HUES48 (cell line): ENCODE data around the gene PTPRD.
A peak's percentile ranks its signal among the peaks of the same experiment; 100 is the strongest.

Source experiments
- H3K27ac ChIP-seq: one replicate; pipeline ENCODE4 v1.7.0; 2013; ENCODE audit warnings: low read depth, low read length, inconsistent platforms
- H3K27me3 ChIP-seq: 2 replicates; pipeline ENCODE4 v1.6.1; 2013; ENCODE audit warnings: mild to moderate bottlenecking, low read length; ENCODE audit not compliant: control insufficient read depth, insufficient read depth
- H3K36me3 ChIP-seq: 2 replicates; pipeline ENCODE4 v1.6.1; 2013; ENCODE audit warnings: low read length; ENCODE audit not compliant: control insufficient read depth, insufficient read depth
- H3K4me1 ChIP-seq: 2 replicates; pipeline ENCODE4 v1.6.1; 2013; ENCODE audit warnings: mild to moderate bottlenecking, low read length; ENCODE audit not compliant: control insufficient read depth, insufficient read depth
- H3K4me3 ChIP-seq: 2 replicates; pipeline ENCODE4 v1.5.1; 2013; ENCODE audit warnings: mild to moderate bottlenecking, low read depth, low read length
- H3K9ac ChIP-seq: 2 replicates; pipeline ENCODE4 v1.6.1; 2013; ENCODE audit warnings: mild to moderate bottlenecking, low read depth, low read length, moderate library complexity
- H3K9me3 ChIP-seq: 2 replicates; pipeline ENCODE4 v1.6.1; 2013; ENCODE audit warnings: low read length; ENCODE audit not compliant: control insufficient read depth, insufficient read depth

PTPRD gene

DNA sequence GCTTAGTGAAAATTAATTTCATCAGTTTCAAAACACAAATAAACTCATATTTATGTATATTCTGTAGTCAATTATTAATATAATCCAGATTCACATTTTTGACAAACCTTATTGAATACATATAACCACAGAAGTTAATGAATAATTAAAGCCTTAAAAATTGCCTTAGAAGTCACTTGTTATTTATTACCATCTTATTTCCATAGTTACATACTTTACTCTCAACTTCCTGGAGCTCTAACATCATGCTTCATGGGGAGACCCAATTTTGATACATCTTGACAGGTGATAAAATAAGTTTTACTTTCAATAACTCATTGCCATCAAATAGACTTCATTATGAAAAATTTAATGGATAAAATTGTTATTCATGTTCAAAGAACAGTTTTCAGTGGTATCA, 1038.7 kb downstream of the PTPRD start:
- Histone ChIP-seq H3K9me3 (no peaks in the 10 kb centered on the region), H3K9ac (no peak overlapping the region), H3K36me3 (no peaks in the 10 kb centered on the region), H3K4me3 (no peak overlapping the region), H3K27me3 (no peaks in the 10 kb centered on the region), H3K4me1 (no peaks in the 10 kb centered on the region), H3K27ac (no peak overlapping the region)

DNA sequence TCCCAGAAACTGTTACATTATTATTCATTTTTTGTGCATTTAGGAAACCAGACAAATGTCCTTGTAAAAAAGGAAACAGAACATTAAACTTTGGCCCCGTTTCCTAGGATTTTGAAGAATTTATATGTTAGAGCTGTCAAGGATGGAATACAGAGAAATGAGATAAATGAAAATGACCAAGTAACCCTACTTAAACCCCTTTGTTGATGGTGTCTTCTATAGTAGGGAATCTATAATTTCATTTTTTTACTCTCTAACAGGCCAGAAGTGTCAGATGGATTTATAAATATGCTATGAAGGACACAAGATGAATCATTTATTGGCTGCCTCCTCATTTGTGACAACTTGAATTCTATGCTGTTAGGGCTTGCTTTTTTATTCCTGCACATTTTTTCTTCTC, 1047.1 kb downstream of the PTPRD start:
- Histone ChIP-seq H3K27ac (no peak overlapping the region), H3K9ac (no peak overlapping the region), H3K36me3 (no peaks in the 10 kb centered on the region), H3K4me3 (no peak overlapping the region), H3K27me3 (no peaks in the 10 kb centered on the region), H3K9me3 (no peaks in the 10 kb centered on the region), H3K4me1 (peaks cover 4% of the 10 kb centered on the region; the same call in 1 of the 2 replicates)

DNA sequence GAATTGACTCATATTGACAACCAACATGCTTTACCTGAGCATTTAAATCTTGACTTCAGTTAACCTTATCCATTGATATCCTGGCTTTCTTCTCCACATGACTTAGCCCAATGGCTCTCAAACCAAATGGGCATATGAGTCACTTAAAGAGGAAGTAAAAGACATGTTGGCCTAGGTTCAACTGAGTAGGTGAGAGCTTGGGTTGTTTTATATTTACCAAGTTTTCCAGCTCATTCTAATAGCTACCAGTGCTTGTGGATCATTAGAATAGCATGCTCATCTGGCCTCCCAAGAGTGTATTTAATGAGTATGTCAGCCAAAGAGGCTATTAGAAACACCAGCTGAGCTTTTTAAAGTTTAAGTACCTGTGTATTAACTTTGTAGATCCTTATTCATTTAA, 1049.0 kb downstream of the PTPRD start:
- no peaks in the 10 kb centered on the region for H3K27me3 ChIP-seq
- peaks cover 4% of the 10 kb centered on the region; the same call in 1 of the 2 replicates for H3K4me1 ChIP-seq
- no peaks in the 10 kb centered on the region for H3K36me3 ChIP-seq
- H3K9me3 ChIP-seq: no peaks in the 10 kb centered on the region
- H3K9ac ChIP-seq: no peak overlapping the region
- H3K27ac ChIP-seq: no peak overlapping the region
- no peak overlapping the region for H3K4me3 ChIP-seq

DNA sequence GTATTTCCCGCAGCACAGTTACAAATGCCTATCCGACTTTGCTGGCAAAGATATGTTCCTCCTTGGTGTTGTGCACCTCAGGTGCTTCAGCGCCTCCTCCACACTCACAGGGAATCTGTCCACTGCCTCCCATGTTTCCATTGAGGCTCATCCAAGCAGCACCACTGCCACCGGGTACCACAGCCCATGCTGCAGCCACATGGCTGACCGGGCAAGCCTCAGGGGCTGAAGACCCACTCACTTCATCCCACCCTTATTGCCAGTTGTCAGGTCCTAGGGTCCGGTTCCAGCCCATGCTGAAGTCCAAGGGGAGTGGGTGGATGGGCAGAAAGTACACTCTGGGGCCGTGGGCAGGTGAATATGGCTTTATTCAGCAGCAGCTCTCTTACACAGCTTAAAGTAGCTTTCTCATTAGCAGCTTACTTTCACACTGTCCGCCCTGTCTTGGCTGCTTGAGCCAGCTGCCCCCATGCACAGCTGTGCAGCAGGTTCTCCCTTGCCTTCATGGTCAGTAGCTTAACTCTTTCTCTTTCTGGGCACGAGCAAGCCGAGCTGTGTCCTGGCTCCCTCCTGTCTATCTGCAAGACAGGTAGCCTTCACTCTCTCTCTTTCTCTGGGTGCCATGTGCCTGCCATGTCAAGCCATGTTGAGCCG, 1052.3 kb downstream of the PTPRD start:
- peaks cover 26% of the 10 kb centered on the region for H3K4me1 ChIP-seq
- no peak overlapping the region for H3K27ac ChIP-seq
- H3K9ac ChIP-seq: no peak overlapping the region
- H3K4me3 ChIP-seq: no peak overlapping the region
- no peaks in the 10 kb centered on the region for H3K9me3 ChIP-seq
- no peaks in the 10 kb centered on the region for H3K27me3 ChIP-seq
- H3K36me3 ChIP-seq: no peaks in the 10 kb centered on the region

DNA sequence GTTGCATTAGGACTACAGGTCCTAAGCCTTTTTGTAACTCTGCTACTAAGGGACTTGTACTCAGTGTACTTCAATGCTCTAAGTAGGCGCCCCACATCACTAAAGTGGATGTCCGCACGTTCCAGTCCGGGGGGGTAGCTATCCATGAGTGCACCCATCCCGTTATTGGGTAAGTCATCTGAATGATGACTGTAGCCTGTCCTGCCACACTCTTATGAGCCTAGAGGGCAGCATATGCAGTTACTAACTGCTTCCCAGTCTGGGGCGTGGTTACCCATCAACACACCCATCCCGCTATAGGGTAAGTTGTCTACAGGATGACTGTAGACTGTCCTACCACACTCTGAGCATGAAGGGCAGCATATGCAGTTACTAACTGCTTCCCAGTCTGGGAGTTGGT, 1053.9 kb downstream of the PTPRD start:
- no peaks in the 10 kb centered on the region for H3K27me3 ChIP-seq
- H3K36me3 ChIP-seq: no peaks in the 10 kb centered on the region
- no peak overlapping the region for H3K4me3 ChIP-seq
- no peaks in the 10 kb centered on the region for H3K9me3 ChIP-seq
- H3K4me1 ChIP-seq: peaks cover 24% of the 10 kb centered on the region
- H3K27ac ChIP-seq: no peak overlapping the region
- no peak overlapping the region for H3K9ac ChIP-seq

DNA sequence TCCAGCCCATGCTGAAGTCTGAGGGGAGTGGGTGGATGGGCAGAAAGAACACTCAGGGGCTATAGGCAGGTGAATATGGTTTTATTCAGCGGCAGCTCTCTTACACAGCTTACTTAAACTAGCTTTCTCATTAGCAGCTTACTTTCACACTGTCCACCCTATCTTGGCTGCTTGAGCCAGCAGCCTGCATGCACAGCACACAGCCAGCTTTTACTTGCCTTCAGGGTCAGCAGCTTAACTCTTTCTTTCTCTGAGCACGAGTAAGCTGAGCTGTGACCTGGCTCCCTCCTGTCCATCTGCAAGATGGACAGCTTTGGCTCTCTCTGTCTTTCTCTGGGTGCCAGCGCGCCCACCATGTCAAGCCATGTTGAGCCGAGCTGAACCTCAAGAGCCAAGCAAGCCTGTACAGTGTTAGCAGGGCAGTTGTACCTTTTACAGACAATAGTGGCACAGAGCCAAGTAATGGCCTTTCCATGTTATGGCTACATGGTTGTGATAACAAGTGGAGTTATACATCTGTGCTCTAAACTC, 1054.9 kb downstream of the PTPRD start:
- Histone ChIP-seq H3K4me3 (peak overlapping the region; percentile 47; the same call in 1 of the 2 replicates), H3K27me3 (no peaks in the 10 kb centered on the region), H3K9ac (peak overlapping the region; percentile 56), H3K9me3 (no peaks in the 10 kb centered on the region), H3K27ac (peak overlapping the region; percentile 98), H3K4me1 (peaks cover 22% of the 10 kb centered on the region), H3K36me3 (no peaks in the 10 kb centered on the region)

DNA sequence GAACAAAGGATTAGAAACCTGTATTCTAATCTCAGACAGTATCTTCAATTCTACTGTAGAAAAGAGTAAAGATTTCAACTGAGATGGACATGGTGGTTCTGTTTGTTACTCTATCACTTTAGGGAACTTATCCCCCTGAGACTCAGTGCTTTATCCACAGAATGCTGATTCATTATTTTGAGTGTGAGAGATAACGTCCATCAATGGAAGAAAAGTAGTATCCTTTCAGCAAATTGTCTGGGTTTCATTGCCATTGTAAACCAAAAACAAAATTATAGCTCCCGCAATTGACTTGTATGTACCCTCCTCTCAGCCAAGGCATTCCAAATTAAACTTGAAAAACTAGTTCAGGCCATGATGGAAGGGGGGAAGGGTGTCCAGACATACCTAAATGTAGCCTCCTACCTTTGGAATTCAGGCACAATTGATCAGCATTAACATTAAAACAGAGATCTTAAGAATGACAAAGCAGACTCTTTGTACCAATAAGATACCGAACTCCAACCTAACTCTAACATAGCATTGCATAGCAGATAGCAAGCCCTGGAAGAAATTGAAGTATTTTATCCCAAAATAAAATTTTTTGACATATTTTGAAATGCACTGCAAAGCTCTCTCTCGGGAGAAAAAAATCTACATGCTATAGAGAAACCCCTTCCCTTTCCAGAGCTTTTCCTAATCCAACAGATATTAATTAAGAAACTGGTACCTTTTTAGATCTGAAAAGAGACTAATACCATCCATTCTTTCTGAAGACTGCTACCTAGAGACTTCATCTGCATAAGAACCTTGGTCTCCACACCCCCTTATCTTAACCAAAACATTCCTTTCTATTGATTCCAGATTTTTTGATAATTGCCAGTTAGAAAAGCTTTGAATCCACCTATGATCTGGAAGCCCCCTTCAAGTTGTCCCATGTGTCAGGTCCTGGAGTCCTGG, 1055.7 kb downstream of the PTPRD start:
- Histone ChIP-seq H3K36me3 (no peaks in the 10 kb centered on the region), H3K9me3 (no peaks in the 10 kb centered on the region), H3K4me1 (peaks cover 26% of the 10 kb centered on the region), H3K27me3 (no peaks in the 10 kb centered on the region), H3K4me3 (peak overlapping the region; percentile 47), H3K9ac (peak overlapping the region; percentile 56), H3K27ac (peak overlapping the region; percentile 98)

DNA sequence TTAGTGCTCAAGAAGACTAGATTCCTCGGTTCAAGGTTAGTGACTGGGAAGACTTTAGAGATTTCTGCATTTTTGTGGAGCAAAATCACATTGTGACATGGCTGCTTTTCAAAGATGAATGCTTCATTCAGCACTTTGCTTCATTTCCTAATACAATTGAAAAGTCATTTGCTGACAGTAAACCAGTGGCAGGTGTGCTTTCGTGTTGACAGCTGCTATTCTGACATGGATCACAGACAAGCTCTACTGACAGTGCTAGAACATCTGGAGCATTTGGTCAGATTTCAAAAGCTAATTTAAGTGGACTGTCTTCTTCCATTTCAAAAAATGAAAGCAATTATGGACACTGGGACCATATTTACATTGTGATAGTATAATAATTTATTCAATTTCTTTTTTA, 1060.1 kb downstream of the PTPRD start:
- Histone ChIP-seq H3K4me3 (no peak overlapping the region), H3K27me3 (no peaks in the 10 kb centered on the region), H3K27ac (no peak overlapping the region), H3K36me3 (no peaks in the 10 kb centered on the region), H3K4me1 (peaks cover 15% of the 10 kb centered on the region), H3K9ac (no peak overlapping the region), H3K9me3 (no peaks in the 10 kb centered on the region)

DNA sequence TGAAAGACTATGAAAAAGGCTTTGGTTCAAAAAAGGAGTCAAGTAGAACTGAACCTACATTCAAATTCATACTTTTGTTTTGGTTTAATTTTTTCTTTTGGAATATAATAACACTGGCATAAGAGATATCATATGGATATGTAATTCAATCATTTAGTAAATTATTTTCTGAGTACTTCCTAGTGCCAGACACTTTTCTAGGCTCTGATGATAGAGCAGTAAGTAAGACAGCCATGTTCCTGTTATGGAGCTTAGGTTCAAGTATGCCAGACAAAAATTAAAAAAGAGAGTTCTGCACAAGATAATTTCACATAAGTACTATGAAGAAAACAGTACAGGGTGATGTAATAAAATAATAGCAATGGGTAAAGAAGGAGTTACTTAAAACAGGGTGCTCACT, 1074.0 kb downstream of the PTPRD start:
- Histone ChIP-seq H3K4me1 (peaks cover 20% of the 10 kb centered on the region), H3K4me3 (no peak overlapping the region), H3K27me3 (no peaks in the 10 kb centered on the region), H3K9me3 (no peaks in the 10 kb centered on the region), H3K27ac (no peak overlapping the region), H3K36me3 (no peaks in the 10 kb centered on the region), H3K9ac (no peak overlapping the region)

DNA sequence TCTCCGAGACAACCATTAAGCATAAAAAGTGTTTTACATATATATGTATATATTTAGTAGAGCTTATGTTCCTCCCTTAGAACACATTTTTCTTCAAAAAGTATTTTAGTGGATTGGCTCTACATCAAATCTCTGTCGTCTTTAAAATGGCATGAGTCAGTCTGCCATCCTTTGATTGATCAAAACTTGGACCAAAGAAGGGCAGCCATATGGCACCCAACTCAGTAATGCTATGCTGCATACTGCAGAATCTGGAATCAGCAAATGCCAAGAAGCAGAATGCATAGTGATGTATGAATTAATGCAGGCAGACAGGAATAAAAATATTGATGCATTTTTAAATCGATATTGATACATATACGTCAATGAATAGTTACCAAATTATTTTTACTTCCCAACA, 1074.4 kb downstream of the PTPRD start:
- no peak overlapping the region for H3K27ac ChIP-seq
- H3K36me3 ChIP-seq: no peaks in the 10 kb centered on the region
- H3K9ac ChIP-seq: no peak overlapping the region
- H3K4me1 ChIP-seq: peaks cover 20% of the 10 kb centered on the region
- no peaks in the 10 kb centered on the region for H3K9me3 ChIP-seq
- H3K4me3 ChIP-seq: no peak overlapping the region
- no peaks in the 10 kb centered on the region for H3K27me3 ChIP-seq

DNA sequence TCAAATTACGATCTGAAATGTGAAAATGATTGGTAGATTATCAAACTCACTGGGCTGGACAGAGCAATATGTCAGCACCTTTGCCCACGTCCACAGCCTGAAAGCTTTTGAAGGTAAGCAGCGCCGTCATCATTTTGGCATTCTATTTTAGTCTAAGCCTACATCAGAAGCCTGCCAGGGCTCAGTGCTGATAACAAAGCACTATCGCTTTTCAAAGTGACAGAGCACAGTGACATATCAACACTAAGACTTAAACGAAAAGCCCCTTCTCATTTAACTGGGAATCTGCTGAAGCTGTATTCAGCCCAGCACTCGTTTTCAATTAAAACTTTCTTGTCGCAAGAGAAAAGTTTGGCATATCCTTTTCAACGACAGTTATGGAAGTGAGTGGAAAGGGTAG, 1076.3 kb downstream of the PTPRD start:
- H3K9ac ChIP-seq: no peak overlapping the region
- peaks cover 20% of the 10 kb centered on the region for H3K4me1 ChIP-seq
- H3K36me3 ChIP-seq: no peaks in the 10 kb centered on the region
- H3K27ac ChIP-seq: no peak overlapping the region
- H3K27me3 ChIP-seq: no peaks in the 10 kb centered on the region
- no peaks in the 10 kb centered on the region for H3K9me3 ChIP-seq
- H3K4me3 ChIP-seq: no peak overlapping the region
